Testis (tissue), 3 donors: ENCODE results near the gene MSMB. TPM values are rescaled to one million over a fixed set of nuclear protein-coding genes. Genes with fewer than 3 reads are reported as not detected.

Experiments used
- DNase-seq: peaks from one replicate; pipeline ENCODE4 v3.0.0-alpha.2; 2019
- H3K27ac ChIP-seq, 2 donors: fragments of 200-600 bp; sonication (generic); one replicate each; pipeline ENCODE4 v1.5.1; 2019
- H3K27me3 ChIP-seq: fragments of 200-600 bp; sonication (generic); one replicate; pipeline ENCODE4 v1.5.1; 2019
- H3K36me3 ChIP-seq: fragments of 200-600 bp; sonication (generic); one replicate; pipeline ENCODE4 v1.5.1; 2017; ENCODE audit warnings: low read depth; ENCODE audit errors: missing control alignments
- H3K4me1 ChIP-seq: fragments of 200-600 bp; sonication (generic); one replicate; pipeline ENCODE4 v1.5.1; 2019
- H3K4me3 ChIP-seq, 2 donors: fragments of 200-600 bp; sonication (generic); one replicate each; pipeline ENCODE4 v1.5.1; 2017 to 2019
- H3K9me3 ChIP-seq: fragments of 200-600 bp; sonication (generic); one replicate; pipeline ENCODE4 v1.5.1; 2017
- POLR2A ChIP-seq: fragments of 450-650 bp; IDR thresholded peaks from one replicate; pipeline ENCODE4 v1.6.1; 2017; ENCODE audit warnings: antibody characterized with exemption, mild to moderate bottlenecking, moderate library complexity
- WGBS, 2 donors: methylation state at CpG; one replicate each; pipeline ENCODE4 v1.1.5; 2018; 5-methylcytosine and 5-hydroxymethylcytosine counted together
- intact Hi-C: fragments of 100-400 bp; cut with DNase I; formaldehyde crosslinking; loops from one replicate; pipeline ENCODE4 v1.15.1; 2023; ENCODE audit warnings: low total_unique reads
- polyA plus RNA-seq: library from polyadenylated mRNA; stranded (reverse); fragments of 350-450 nt; fragmentation: Illumina TruSeq; extraction: RNeasy Lipid Tissue Mini Kit (QIAGEN cat#74804); gene quantifications from one replicate; pipeline ENCODE4 v1.2.3, GENCODE V29; 2014; ENCODE audit warnings: low read depth, low replicate concordance; ENCODE audit not compliant: insufficient read depth
- total RNA-seq, 2 donors: library from RNA; depleted of rRNA; stranded (reverse); fragments of >200 nt; gene quantifications; one replicate each; pipeline ENCODE4 v1.2.3, GENCODE V29; 2016
- TF ChIP-seq, protein P1 (sequence below), 3 experiments: fragments of 450-650 bp in 2 of 3; fragments of 200-600 bp in 1 of 3; sonication (generic) in 1 of 3; IDR thresholded peaks; one replicate each; pipeline ENCODE4 v1.5.1; 2016 to 2019; ENCODE audit warnings: antibody characterized with exemption in 3 of 3, mild to moderate bottlenecking in 2 of 3, moderate library complexity in 1 of 3

The MSMB gene
- total and polyA plus RNA-seq, 3 donors from 2014 or later: 1.4 to 11.6 TPM; not detected in 1

DNA sequence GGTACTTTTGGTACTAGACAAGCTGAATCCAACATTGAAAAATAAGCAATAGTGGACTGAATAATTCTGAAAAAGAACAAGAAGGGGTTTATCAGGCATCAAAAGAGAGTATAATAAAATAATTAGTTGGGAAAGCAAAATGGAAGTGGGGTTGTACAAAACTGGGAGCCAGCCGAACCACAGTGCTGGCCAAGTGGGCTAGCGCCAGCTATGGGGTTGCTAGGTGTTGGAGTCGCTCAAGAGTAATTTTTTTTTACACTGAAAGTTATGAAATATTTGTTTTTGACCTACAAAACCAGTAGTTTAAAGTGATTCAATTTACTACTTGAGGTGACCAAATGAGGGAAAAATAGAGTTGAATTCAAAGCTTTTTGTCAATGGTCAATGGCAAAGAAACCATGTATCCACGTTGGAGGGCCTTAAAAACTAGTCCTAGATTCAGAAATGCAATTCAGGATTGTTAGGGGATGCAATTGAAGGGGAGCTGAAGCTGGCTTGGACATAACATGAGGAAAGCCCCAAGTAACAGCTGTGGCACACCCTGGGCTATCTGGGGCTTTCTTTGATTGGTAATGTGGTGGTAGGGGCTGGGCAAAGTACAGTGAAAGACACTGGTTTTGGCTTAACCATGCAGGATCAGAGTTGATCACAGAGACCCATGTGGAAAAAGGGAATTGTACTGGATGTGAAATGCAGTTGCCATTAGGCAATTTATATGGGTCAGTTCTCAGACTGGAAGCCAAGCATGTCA, 28.3 kb upstream of the MSMB start:
- H3K27ac ChIP-seq: no peak overlapping the region
- no peaks in the 10 kb centered on the region for H3K27me3 ChIP-seq
- 80 to 86% methylated on average over 4 of the region's 4 CpGs for WGBS, 2 donors
- intact Hi-C loops: no loop called here
- DNase-seq: no peak
- no peaks in the 10 kb centered on the region for H3K4me1 ChIP-seq
- H3K4me3 ChIP-seq: no peak overlapping the region
- no peaks in the 10 kb centered on the region for H3K36me3 ChIP-seq
- TF ChIP-seq, protein P1, sequence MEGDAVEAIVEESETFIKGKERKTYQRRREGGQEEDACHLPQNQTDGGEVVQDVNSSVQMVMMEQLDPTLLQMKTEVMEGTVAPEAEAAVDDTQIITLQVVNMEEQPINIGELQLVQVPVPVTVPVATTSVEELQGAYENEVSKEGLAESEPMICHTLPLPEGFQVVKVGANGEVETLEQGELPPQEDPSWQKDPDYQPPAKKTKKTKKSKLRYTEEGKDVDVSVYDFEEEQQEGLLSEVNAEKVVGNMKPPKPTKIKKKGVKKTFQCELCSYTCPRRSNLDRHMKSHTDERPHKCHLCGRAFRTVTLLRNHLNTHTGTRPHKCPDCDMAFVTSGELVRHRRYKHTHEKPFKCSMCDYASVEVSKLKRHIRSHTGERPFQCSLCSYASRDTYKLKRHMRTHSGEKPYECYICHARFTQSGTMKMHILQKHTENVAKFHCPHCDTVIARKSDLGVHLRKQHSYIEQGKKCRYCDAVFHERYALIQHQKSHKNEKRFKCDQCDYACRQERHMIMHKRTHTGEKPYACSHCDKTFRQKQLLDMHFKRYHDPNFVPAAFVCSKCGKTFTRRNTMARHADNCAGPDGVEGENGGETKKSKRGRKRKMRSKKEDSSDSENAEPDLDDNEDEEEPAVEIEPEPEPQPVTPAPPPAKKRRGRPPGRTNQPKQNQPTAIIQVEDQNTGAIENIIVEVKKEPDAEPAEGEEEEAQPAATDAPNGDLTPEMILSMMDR (IDR thresholded peaks at IDR 0.05): no peak
- no peak for TF ChIP-seq POLR2A
- no peaks in the 10 kb centered on the region for H3K9me3 ChIP-seq

DNA sequence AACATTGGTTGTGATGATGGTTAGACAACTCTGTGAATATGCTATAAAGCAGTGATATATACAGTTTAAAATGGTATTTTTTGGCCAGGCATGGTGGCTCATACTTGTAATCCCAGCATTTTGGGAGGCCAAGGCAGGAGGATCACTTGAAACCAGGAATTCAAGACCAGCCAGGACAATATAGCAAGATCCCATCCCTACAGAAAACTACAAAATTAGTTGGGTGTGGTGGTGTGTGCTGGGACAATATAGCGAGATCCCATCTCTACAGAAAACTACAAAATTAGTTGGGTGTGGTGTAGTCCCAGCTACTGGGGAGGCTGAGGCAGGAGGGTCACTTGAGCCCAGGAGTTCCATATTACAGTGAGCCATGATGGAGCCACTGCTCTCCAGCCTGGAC, 27.5 kb upstream of the MSMB start:
- Histone ChIP-seq H3K27ac (no peak overlapping the region), H3K4me3 (no peak overlapping the region), H3K4me1 (no peaks in the 10 kb centered on the region), H3K27me3 (no peaks in the 10 kb centered on the region), H3K36me3 (no peaks in the 10 kb centered on the region), H3K9me3 (no peaks in the 10 kb centered on the region)
- TF ChIP-seq, protein P1 (IDR thresholded peaks at IDR 0.05): no peak
- TF ChIP-seq POLR2A: no peak
- no peak for DNase-seq
- intact Hi-C loops: no loop called here
- WGBS, 2 donors: 94 to 100% methylated on average over 1 of the region's 1 CpG

DNA sequence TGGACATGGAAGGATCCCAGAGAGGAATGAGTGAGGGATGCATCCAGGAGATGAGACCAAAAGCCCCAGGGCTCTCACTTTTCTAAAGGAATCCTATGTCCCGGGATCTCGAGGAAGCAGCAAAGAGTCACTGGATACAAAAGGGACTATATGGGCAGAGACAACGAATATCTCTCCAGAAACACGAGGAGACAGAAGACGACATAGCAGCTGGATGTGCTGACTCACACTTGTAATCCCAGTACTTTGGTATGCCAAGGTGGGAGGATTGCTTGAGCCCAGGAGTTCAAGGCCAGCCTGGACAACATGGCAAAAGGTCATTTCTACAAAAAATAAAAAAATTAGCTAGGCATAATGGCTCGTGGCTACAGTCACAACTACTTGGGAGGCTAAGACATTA, 24.7 kb upstream of the MSMB start:
- intact Hi-C loops: no loop called here
- DNase-seq: no peak
- TF ChIP-seq POLR2A: no peak
- TF ChIP-seq, protein P1 (IDR thresholded peaks at IDR 0.05): no peak

DNA sequence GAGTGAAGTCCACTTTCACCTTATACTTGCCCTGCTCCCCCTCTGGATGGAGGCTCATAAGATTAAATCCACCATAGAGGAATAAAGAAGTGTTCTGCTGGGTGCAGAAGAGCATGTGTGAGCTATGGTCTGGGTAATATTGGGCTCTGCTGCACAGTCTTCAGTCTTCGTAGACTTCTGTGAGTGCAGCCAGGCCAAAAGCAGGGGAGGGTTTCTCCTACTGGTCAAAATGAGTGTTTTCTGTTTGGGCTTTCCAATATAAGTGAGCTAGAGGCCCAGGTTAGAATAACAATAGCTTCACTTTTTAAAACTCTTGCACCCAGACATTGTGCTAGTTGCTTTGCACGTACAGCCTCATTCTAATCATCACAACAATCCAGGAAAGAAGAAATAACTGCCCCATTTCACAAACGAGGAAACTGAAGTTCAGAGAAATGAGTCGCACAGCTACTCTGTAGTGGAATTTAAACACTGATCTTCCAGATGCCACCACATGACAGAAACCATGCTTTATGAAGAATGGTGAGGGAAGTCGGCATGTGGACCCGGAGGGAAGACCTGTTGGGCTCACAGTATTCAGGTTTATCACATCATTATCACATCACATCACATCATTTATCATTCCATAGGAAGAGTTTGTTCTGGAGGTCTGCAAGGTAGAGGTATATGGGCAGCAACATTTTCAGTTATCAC, 23.8 kb upstream of the MSMB start:
- Histone ChIP-seq H3K27ac (no peak overlapping the region), H3K27me3 (no peaks in the 10 kb centered on the region), H3K9me3 (no peaks in the 10 kb centered on the region), H3K4me1 (no peaks in the 10 kb centered on the region), H3K4me3 (no peak overlapping the region), H3K36me3 (no peaks in the 10 kb centered on the region)
- TF ChIP-seq, protein P1 (IDR thresholded peaks at IDR 0.05): no peak
- TF ChIP-seq POLR2A: no peak
- 75 to 80% methylated on average over 6 of the region's 6 CpGs for WGBS, 2 donors
- no peak for DNase-seq
- intact Hi-C loops: no loop called here

More for the DNA sequence above, 24.7 kb upstream of the MSMB start:
- H3K27me3 ChIP-seq: no peaks in the 10 kb centered on the region
- no peaks in the 10 kb centered on the region for H3K4me1 ChIP-seq
- no peaks in the 10 kb centered on the region for H3K36me3 ChIP-seq
- H3K9me3 ChIP-seq: no peaks in the 10 kb centered on the region
- H3K4me3 ChIP-seq: no peak overlapping the region
- 45 to 70% methylated on average over 6 of the region's 6 CpGs for WGBS, 2 donors
- no peak overlapping the region for H3K27ac ChIP-seq
